GM23338 (cell line): Measurements from ENCODE around the gene PROSER1. TPM values are rescaled to one million over a fixed set of nuclear protein-coding genes. Genes with fewer than 3 reads are reported as not detected.

ENCODE experiments used
- ATAC-seq: fragments of 200-7000 bp; cut with Tn5 transposase; 3 replicates; pipeline ENCODE4 v1.9.1; 2020
- DNase-seq: peaks from one replicate; pipeline ENCODE4 v3.0.0-alpha.2; 2015; ENCODE audit warnings: low spot score
- H2AFZ ChIP-seq: fragments of 200-600 bp; sonication (generic); 2 replicates; pipeline ENCODE4 v1.8.0; 2016; ENCODE audit warnings: antibody characterized with exemption, mild to moderate bottlenecking, moderate library complexity
- H3F3A ChIP-seq: fragments of 200-600 bp; sonication (generic); replicated peaks from 2 replicates; pipeline ENCODE4 v1.8.0; 2017; ENCODE audit warnings: antibody characterized with exemption, mixed run types, low read depth
- H3K27ac ChIP-seq: fragments of 200-600 bp; sonication (generic); 2 replicates; pipeline ENCODE4 v1.6.1; 2016; ENCODE audit warnings: low read depth
- H3K27me3 ChIP-seq: fragments of 200-600 bp; sonication (generic); 2 replicates; pipeline ENCODE4 v1.8.0; 2016; ENCODE audit warnings: mild to moderate bottlenecking, mixed run types, moderate library complexity; ENCODE audit not compliant: insufficient read depth
- H3K36me3 ChIP-seq: fragments of 200-600 bp; sonication (generic); 2 replicates; pipeline ENCODE4 v1.8.0; 2016; ENCODE audit warnings: mild to moderate bottlenecking; ENCODE audit not compliant: insufficient read depth
- H3K4me1 ChIP-seq: fragments of 200-600 bp; sonication (generic); 2 replicates; pipeline ENCODE4 v1.8.0; 2016; ENCODE audit warnings: mild to moderate bottlenecking, moderate library complexity; ENCODE audit not compliant: insufficient read depth
- H3K4me2 ChIP-seq: fragments of 200-600 bp; sonication (generic); 2 replicates; pipeline ENCODE4 v1.7.1; 2017; ENCODE audit warnings: mixed run types
- H3K4me3 ChIP-seq: fragments of 200-600 bp; sonication (generic); 2 replicates; pipeline ENCODE4 v1.6.1; 2016; ENCODE audit warnings: mixed run types
- H3K79me2 ChIP-seq: fragments of 200-600 bp; sonication (generic); replicated peaks from 2 replicates; pipeline ENCODE4 v1.8.0; 2017; ENCODE audit warnings: mild to moderate bottlenecking; ENCODE audit not compliant: insufficient read depth
- H3K9me2 ChIP-seq: fragments of 200-600 bp; sonication (generic); 2 replicates; pipeline ENCODE4 v1.8.0; 2017; ENCODE audit not compliant: insufficient read depth
- H4K20me1 ChIP-seq: fragments of 200-600 bp; sonication (generic); replicated peaks from 2 replicates; pipeline ENCODE4 v1.8.0; 2017; ENCODE audit warnings: mild to moderate bottlenecking; ENCODE audit not compliant: insufficient read depth
- H3K27ac Mint-ChIP-seq: 2 replicates; pipeline ENCODE4 v1.8.0; 2020; ENCODE audit warnings: inconsistent platforms, mild to moderate bottlenecking, moderate library complexity, mixed read lengths
- H3K27me3 Mint-ChIP-seq: 3 replicates; pipeline ENCODE4 v1.8.0; 2022; ENCODE audit warnings: low read depth, mild to moderate bottlenecking, moderate library complexity, mixed read lengths, inconsistent platforms; ENCODE audit not compliant: insufficient read depth, poor library complexity
- H3K36me3 Mint-ChIP-seq: 3 replicates; pipeline ENCODE4 v1.8.0; 2021; ENCODE audit warnings: low read depth, mild to moderate bottlenecking, inconsistent platforms, moderate library complexity, mixed read lengths
- H3K4me1 Mint-ChIP-seq: 3 replicates; pipeline ENCODE4 v1.8.0; 2020; ENCODE audit warnings: mild to moderate bottlenecking, inconsistent platforms, mixed read lengths
- H3K4me3 Mint-ChIP-seq: 3 replicates; pipeline ENCODE4 v1.8.0; 2021; ENCODE audit warnings: moderate library complexity, mild to moderate bottlenecking, inconsistent platforms, mixed read lengths
- H3K9me3 Mint-ChIP-seq: 3 replicates; pipeline ENCODE4 v1.8.0; 2020; ENCODE audit warnings: moderate library complexity, mild to moderate bottlenecking, inconsistent platforms, mixed read lengths
- CREB1 ChIP-seq: fragments of 250-450 bp; sonication (Bioruptor Pico); IDR thresholded peaks from 2 replicates; pipeline ENCODE4 v1.5.0; 2020; ENCODE audit warnings: low read depth, mild to moderate bottlenecking, moderate library complexity
- EZH2 ChIP-seq: fragments of 200-600 bp; sonication (generic); IDR thresholded peaks from one replicate; pipeline ENCODE4 v1.8.0; 2017; ENCODE audit warnings: antibody characterized with exemption, mild to moderate bottlenecking, low read depth; ENCODE audit not compliant: unreplicated experiment
- EZH2phosphoT487 ChIP-seq: fragments of 200-600 bp; sonication (generic); IDR thresholded peaks from one replicate; pipeline ENCODE4 v1.8.1; 2018; ENCODE audit warnings: antibody characterized with exemption; ENCODE audit not compliant: unreplicated experiment
- JUNB ChIP-seq: IDR thresholded peaks from one replicate; pipeline ENCODE4 v1.6.1; 2016; ENCODE audit warnings: antibody characterized with exemption; ENCODE audit not compliant: unreplicated experiment
- NANOG ChIP-seq: IDR thresholded peaks from 2 replicates; pipeline ENCODE4 v1.6.1; 2016; ENCODE audit warnings: antibody characterized with exemption, borderline replicate concordance
- POLR2AphosphoS5 ChIP-seq: IDR thresholded peaks from 2 replicates; pipeline ENCODE4 v1.6.1; 2016; ENCODE audit warnings: antibody characterized with exemption, low read depth
- STAT1 ChIP-seq: IDR thresholded peaks from one replicate; pipeline ENCODE4 v1.6.1; 2016; ENCODE audit warnings: antibody characterized with exemption; ENCODE audit not compliant: unreplicated experiment
- ZNF114 ChIP-seq: fragments of 250-450 bp; sonication (Bioruptor Pico); IDR thresholded peaks from 2 replicates; pipeline ENCODE4 v1.5.0; 2020; ENCODE audit warnings: mild to moderate bottlenecking, moderate library complexity
- ZNF331 ChIP-seq: fragments of 250-450 bp; sonication (Bioruptor Pico); IDR thresholded peaks from 2 replicates; pipeline ENCODE4 v1.5.0; 2020; ENCODE audit warnings: low read depth, mild to moderate bottlenecking, moderate library complexity
- polyA plus RNA-seq: library from polyadenylated mRNA; unstranded; fragments of >200 nt; fragmentation: Nextera tagmentation; extraction: Ambion mirVana; gene quantifications from 2 replicates; pipeline ENCODE4 v1.2.1, GENCODE V29; 2016
- total RNA-seq: library from RNA; depleted of rRNA; stranded (reverse); fragments of >200 nt; shearing (Covaris generic); gene quantifications from 2 replicates; pipeline ENCODE4 v1.2.3, GENCODE V29; 2014
- TF ChIP-seq, protein P1 (sequence below): IDR thresholded peaks from 2 replicates; pipeline ENCODE4 v1.6.1; 2016; ENCODE audit warnings: antibody characterized with exemption
- TF ChIP-seq, protein P2 (sequence below): IDR thresholded peaks from one replicate; pipeline ENCODE4 v1.6.1; 2018; ENCODE audit warnings: antibody characterized with exemption; ENCODE audit not compliant: unreplicated experiment
- TF ChIP-seq, protein P3 (sequence below): fragments of 250-450 bp; sonication (Bioruptor Pico); IDR thresholded peaks from 2 replicates; pipeline ENCODE4 v1.5.0; 2020; ENCODE audit warnings: mild to moderate bottlenecking, moderate library complexity
- TF ChIP-seq, protein P4 (sequence below), 2 experiments: fragments of 200-600 bp in 1 of 2; sonication (generic) in 1 of 2; conservative IDR thresholded peaks; 2 replicates each; pipeline versions ENCODE4 v1.5.1 to v1.6.1; 2016 to 2017; ENCODE audit warnings: antibody characterized with exemption in 2 of 2, low read depth in 2 of 2, mild to moderate bottlenecking in 2 of 2, moderate library complexity in 1 of 2

The PROSER1 gene
- total and polyA plus RNA-seq, 2 experiments from 2014 or later, result 64.9 to 116 TPM

DNA sequence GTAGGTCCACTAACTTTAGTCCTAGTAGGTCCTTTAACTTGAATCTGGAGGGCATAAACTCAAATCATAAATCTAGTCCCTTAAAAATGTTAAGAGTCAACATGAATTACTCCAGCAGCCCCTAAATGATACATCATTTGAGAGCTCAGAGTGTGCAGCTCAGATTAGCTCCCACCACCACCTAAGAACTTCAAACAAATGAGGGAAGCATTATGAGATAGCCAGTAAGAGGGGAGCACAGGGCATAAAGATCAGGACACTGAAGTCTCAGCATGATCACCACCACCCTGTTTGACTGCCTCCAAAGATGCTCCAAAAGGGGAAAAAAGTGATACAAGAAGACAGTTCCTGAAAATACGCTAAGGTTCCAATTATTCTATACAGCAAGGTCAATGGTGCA, 5.7 kb downstream of the PROSER1 start:
- Mint-ChIP-seq H3K27ac (no peak overlapping the region), H3K4me1 (peaks cover 42% of the 10 kb centered on the region), H3K4me3 (no peak overlapping the region), H3K36me3 (peaks cover 42% of the 10 kb centered on the region), H3K9me3 (no peaks in the 10 kb centered on the region), H3K27me3 (peaks cover 2% of the 10 kb centered on the region)
- no peak for ATAC-seq
- DNase-seq, result no peak
- Histone ChIP-seq H2AFZ (no peak overlapping the region), H3K9me2 (no peaks in the 10 kb centered on the region), H3K79me2 (peaks cover 99% of the 10 kb centered on the region), H3K4me2 (no peak overlapping the region), H3K36me3 (peaks cover 5% of the 10 kb centered on the region; the same call in 1 of the 2 replicates), H3K27ac (no peak overlapping the region), H3K27me3 (no peaks in the 10 kb centered on the region), H3K4me1 (peaks cover 22% of the 10 kb centered on the region), H3F3A (no peaks in the 10 kb centered on the region), H3K4me3 (no peak overlapping the region), H4K20me1 (peaks cover 33% of the 10 kb centered on the region; the same call in 1 of the 2 replicates)
- TF ChIP-seq ZNF114 (CRISPR knock-in tag) (no peak), NANOG (no peak), EZH2 (no peak), JUNB (no peak), EZH2phosphoT487 (no peak), CREB1 (CRISPR knock-in tag) (no peak), ZNF331 (CRISPR knock-in tag) (no peak), STAT1 (no peak), POLR2AphosphoS5 (no peak)
- TF ChIP-seq, protein P1, sequence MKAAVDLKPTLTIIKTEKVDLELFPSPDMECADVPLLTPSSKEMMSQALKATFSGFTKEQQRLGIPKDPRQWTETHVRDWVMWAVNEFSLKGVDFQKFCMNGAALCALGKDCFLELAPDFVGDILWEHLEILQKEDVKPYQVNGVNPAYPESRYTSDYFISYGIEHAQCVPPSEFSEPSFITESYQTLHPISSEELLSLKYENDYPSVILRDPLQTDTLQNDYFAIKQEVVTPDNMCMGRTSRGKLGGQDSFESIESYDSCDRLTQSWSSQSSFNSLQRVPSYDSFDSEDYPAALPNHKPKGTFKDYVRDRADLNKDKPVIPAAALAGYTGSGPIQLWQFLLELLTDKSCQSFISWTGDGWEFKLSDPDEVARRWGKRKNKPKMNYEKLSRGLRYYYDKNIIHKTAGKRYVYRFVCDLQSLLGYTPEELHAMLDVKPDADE, result no peak
- TF ChIP-seq, protein P2, sequence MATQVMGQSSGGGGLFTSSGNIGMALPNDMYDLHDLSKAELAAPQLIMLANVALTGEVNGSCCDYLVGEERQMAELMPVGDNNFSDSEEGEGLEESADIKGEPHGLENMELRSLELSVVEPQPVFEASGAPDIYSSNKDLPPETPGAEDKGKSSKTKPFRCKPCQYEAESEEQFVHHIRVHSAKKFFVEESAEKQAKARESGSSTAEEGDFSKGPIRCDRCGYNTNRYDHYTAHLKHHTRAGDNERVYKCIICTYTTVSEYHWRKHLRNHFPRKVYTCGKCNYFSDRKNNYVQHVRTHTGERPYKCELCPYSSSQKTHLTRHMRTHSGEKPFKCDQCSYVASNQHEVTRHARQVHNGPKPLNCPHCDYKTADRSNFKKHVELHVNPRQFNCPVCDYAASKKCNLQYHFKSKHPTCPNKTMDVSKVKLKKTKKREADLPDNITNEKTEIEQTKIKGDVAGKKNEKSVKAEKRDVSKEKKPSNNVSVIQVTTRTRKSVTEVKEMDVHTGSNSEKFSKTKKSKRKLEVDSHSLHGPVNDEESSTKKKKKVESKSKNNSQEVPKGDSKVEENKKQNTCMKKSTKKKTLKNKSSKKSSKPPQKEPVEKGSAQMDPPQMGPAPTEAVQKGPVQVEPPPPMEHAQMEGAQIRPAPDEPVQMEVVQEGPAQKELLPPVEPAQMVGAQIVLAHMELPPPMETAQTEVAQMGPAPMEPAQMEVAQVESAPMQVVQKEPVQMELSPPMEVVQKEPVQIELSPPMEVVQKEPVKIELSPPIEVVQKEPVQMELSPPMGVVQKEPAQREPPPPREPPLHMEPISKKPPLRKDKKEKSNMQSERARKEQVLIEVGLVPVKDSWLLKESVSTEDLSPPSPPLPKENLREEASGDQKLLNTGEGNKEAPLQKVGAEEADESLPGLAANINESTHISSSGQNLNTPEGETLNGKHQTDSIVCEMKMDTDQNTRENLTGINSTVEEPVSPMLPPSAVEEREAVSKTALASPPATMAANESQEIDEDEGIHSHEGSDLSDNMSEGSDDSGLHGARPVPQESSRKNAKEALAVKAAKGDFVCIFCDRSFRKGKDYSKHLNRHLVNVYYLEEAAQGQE, result no peak
- TF ChIP-seq, protein P3, sequence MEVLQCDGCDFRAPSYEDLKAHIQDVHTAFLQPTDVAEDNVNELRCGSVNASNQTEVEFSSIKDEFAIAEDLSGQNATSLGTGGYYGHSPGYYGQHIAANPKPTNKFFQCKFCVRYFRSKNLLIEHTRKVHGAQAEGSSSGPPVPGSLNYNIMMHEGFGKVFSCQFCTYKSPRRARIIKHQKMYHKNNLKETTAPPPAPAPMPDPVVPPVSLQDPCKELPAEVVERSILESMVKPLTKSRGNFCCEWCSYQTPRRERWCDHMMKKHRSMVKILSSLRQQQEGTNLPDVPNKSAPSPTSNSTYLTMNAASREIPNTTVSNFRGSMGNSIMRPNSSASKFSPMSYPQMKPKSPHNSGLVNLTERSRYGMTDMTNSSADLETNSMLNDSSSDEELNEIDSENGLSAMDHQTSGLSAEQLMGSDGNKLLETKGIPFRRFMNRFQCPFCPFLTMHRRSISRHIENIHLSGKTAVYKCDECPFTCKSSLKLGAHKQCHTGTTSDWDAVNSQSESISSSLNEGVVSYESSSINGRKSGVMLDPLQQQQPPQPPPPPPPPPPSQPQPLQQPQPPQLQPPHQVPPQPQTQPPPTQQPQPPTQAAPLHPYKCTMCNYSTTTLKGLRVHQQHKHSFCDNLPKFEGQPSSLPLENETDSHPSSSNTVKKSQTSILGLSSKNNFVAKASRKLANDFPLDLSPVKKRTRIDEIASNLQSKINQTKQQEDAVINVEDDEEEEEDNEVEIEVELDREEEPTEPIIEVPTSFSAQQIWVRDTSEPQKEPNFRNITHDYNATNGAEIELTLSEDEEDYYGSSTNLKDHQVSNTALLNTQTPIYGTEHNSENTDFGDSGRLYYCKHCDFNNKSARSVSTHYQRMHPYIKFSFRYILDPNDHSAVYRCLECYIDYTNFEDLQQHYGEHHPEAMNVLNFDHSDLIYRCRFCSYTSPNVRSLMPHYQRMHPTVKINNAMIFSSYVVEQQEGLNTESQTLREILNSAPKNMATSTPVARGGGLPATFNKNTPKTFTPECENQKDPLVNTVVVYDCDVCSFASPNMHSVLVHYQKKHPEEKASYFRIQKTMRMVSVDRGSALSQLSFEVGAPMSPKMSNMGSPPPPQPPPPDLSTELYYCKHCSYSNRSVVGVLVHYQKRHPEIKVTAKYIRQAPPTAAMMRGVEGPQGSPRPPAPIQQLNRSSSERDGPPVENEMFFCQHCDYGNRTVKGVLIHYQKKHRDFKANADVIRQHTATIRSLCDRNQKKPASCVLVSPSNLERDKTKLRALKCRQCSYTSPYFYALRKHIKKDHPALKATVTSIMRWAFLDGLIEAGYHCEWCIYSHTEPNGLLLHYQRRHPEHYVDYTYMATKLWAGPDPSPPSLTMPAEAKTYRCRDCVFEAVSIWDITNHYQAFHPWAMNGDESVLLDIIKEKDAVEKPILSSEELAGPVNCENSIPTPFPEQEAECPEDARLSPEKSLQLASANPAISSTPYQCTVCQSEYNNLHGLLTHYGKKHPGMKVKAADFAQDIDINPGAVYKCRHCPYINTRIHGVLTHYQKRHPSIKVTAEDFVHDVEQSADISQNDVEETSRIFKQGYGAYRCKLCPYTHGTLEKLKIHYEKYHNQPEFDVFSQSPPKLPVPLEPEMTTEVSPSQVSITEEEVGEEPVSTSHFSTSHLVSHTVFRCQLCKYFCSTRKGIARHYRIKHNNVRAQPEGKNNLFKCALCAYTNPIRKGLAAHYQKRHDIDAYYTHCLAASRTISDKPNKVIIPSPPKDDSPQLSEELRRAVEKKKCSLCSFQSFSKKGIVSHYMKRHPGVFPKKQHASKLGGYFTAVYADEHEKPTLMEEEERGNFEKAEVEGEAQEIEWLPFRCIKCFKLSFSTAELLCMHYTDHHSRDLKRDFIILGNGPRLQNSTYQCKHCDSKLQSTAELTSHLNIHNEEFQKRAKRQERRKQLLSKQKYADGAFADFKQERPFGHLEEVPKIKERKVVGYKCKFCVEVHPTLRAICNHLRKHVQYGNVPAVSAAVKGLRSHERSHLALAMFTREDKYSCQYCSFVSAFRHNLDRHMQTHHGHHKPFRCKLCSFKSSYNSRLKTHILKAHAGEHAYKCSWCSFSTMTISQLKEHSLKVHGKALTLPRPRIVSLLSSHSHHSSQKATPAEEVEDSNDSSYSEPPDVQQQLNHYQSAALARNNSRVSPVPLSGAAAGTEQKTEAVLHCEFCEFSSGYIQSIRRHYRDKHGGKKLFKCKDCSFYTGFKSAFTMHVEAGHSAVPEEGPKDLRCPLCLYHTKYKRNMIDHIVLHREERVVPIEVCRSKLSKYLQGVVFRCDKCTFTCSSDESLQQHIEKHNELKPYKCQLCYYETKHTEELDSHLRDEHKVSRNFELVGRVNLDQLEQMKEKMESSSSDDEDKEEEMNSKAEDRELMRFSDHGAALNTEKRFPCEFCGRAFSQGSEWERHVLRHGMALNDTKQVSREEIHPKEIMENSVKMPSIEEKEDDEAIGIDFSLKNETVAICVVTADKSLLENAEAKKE (CRISPR knock-in tag), result no peak
- TF ChIP-seq, protein P4, sequence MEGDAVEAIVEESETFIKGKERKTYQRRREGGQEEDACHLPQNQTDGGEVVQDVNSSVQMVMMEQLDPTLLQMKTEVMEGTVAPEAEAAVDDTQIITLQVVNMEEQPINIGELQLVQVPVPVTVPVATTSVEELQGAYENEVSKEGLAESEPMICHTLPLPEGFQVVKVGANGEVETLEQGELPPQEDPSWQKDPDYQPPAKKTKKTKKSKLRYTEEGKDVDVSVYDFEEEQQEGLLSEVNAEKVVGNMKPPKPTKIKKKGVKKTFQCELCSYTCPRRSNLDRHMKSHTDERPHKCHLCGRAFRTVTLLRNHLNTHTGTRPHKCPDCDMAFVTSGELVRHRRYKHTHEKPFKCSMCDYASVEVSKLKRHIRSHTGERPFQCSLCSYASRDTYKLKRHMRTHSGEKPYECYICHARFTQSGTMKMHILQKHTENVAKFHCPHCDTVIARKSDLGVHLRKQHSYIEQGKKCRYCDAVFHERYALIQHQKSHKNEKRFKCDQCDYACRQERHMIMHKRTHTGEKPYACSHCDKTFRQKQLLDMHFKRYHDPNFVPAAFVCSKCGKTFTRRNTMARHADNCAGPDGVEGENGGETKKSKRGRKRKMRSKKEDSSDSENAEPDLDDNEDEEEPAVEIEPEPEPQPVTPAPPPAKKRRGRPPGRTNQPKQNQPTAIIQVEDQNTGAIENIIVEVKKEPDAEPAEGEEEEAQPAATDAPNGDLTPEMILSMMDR (conservative IDR thresholded peaks at IDR 0.05; ENCODE audit: low read depth in 2 of 2), result no peak
